Adrenal gland (tissue), 5 donors: ENCODE measurements around the gene PTCSC3.

ENCODE experiments used
- POLR2A ChIP-seq, 2 donors: fragments of 450-650 bp; IDR thresholded peaks; one replicate each; pipeline ENCODE4 v1.6.1; 2017; ENCODE audit warnings: antibody characterized with exemption in 2 of 2, mild to moderate bottlenecking in 2 of 2, moderate library complexity in 1 of 2
- TF ChIP-seq, protein P1 (sequence below), 6 experiments: fragments of 450-650 bp in 4 of 6; fragments of 200-600 bp in 2 of 6; sonication (generic) in 1 of 6; IDR thresholded peaks; 1 replicate in 5 of 6; 2 replicates in 1 of 6; pipeline versions ENCODE4 v1.5.1 to v1.8.0; 2016 to 2021; ENCODE audit warnings: antibody characterized with exemption in 6 of 6, mild to moderate bottlenecking in 2 of 6, moderate library complexity in 1 of 6
- donor health status: DM: no; HTN: no; CAD: no.

DNA sequence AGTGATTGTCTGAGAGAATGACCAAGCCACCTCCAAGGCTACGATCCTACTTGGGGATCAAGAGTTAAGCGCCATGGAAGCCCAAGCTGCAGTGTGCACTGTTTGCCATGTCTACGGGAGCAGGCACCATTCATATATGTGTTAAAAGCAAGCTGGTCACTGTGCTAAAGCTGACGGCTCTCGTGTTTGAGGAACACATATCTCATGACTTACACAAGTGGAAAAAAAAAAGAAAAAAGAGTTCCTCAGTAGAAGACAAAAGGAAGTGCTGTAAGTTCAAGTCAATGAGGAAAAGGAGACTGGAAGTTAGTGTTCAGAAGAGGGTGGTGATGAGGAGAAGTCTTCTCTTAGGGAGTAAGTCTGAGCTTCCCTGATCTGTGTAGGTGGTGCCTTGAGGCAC, 4.9 kb upstream of the PTCSC3 start:
- TF ChIP-seq, protein P1, sequence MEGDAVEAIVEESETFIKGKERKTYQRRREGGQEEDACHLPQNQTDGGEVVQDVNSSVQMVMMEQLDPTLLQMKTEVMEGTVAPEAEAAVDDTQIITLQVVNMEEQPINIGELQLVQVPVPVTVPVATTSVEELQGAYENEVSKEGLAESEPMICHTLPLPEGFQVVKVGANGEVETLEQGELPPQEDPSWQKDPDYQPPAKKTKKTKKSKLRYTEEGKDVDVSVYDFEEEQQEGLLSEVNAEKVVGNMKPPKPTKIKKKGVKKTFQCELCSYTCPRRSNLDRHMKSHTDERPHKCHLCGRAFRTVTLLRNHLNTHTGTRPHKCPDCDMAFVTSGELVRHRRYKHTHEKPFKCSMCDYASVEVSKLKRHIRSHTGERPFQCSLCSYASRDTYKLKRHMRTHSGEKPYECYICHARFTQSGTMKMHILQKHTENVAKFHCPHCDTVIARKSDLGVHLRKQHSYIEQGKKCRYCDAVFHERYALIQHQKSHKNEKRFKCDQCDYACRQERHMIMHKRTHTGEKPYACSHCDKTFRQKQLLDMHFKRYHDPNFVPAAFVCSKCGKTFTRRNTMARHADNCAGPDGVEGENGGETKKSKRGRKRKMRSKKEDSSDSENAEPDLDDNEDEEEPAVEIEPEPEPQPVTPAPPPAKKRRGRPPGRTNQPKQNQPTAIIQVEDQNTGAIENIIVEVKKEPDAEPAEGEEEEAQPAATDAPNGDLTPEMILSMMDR (IDR thresholded peaks at IDR 0.05): no peak
- no peak for TF ChIP-seq POLR2A (IDR thresholded peaks at IDR 0.05)
